Spinal cord (tissue), 10 donors: Measurements from ENCODE around the gene SLIT1. TPM values are rescaled to one million over a fixed set of nuclear protein-coding genes. Genes with fewer than 3 reads are reported as not detected.

Source experiments
- DNase-seq, 6 donors: peaks; one replicate each; pipeline versions ENCODE4 v3.0.0 to v3.0.0-alpha.2; 2013 to 2015; ENCODE audit warnings: low spot score in 6 of 6, low read depth in 4 of 6
- H3K27ac ChIP-seq: one replicate; pipeline ENCODE4 v1.5.1; 2013; ENCODE audit warnings: low read depth, low read length, control low read depth
- H3K27me3 ChIP-seq: one replicate; pipeline ENCODE4 v1.6.1; 2013; ENCODE audit warnings: low read length; ENCODE audit not compliant: control insufficient read depth, insufficient read depth
- H3K36me3 ChIP-seq: one replicate; pipeline ENCODE4 v1.6.1; 2013; ENCODE audit warnings: low read length; ENCODE audit not compliant: control insufficient read depth, insufficient read depth
- H3K4me1 ChIP-seq: one replicate; pipeline ENCODE4 v1.6.1; 2013; ENCODE audit warnings: low read length; ENCODE audit not compliant: control insufficient read depth, insufficient read depth
- H3K4me3 ChIP-seq: one replicate; pipeline ENCODE4 v1.5.1; 2013; ENCODE audit warnings: low read depth, low read length, control low read depth
- H3K9me3 ChIP-seq: one replicate; pipeline ENCODE4 v1.6.1; 2013; ENCODE audit warnings: low read length; ENCODE audit not compliant: control insufficient read depth, insufficient read depth
- WGBS: methylation state at CpG from one replicate; pipeline ENCODE4 v1.1.5; 2013; ENCODE audit warnings: missing lambda C conversion rate; ENCODE audit not compliant: insufficient coverage; 5-methylcytosine and 5-hydroxymethylcytosine counted together
- polyA plus RNA-seq, 2 donors: library from polyadenylated mRNA; unstranded; fragments of 120-200 nt; gene quantifications; one replicate each; pipeline ENCODE4 v1.2.1, GENCODE V29; 2013; ENCODE audit not compliant: insufficient read length in 2 of 2
- total RNA-seq, 2 donors: library from RNA; depleted of rRNA in 1 of 2; stranded (reverse); fragments of 120-200 nt in 1 of 2; fragments of >200 nt in 1 of 2; gene quantifications; one replicate each; pipeline versions ENCODE4 v1.2.3 to v1.2.4, GENCODE V29; 2013 to 2014
- donor health status: healthy.

SLIT1 gene
- total and polyA plus RNA-seq, 4 donors: 23.1 to 237 (median 122) TPM

DNA sequence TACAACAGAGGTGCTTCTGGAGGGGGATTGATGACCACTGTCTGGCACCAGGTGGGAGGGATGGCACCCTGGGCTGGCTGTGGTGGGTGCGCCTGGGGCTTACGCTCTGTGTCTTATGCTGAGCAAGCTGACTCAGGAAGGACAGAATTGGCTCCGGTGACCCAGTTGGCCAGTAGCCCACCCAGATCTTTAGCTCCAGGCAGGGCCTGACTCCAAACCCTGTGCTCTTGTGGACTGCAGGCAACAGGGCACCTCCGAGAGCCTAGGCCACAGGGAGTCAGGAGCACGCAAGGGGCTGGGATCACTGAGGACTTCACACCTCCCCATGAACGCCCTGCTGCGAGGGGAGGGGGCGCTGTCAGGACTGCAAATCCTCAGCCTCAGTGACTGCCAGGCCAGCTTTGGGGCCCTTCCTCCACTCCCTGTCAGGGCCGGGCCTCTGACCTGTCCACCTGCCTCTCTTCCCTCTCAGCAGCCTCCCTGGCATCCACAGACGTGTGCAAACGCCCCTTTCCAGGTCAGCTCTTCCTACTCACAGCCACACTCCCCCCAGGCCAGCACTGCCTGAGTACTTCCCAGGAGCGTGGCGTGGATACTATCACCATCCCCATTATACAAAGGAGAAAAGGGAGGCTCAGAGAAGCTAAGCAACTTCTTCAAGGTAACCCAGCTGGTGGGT lies 118.7 kb downstream of the SLIT1 start:
- no peak overlapping the region for H3K4me3 ChIP-seq
- no peaks in the 10 kb centered on the region for H3K9me3 ChIP-seq
- 74% methylated on average over 11 of the region's 13 CpGs for WGBS
- H3K27me3 ChIP-seq: no peaks in the 10 kb centered on the region
- DNase-seq: no peak
- H3K36me3 ChIP-seq: peaks cover 47% of the 10 kb centered on the region
- no peak overlapping the region for H3K27ac ChIP-seq
- H3K4me1 ChIP-seq: peaks cover 53% of the 10 kb centered on the region

DNA sequence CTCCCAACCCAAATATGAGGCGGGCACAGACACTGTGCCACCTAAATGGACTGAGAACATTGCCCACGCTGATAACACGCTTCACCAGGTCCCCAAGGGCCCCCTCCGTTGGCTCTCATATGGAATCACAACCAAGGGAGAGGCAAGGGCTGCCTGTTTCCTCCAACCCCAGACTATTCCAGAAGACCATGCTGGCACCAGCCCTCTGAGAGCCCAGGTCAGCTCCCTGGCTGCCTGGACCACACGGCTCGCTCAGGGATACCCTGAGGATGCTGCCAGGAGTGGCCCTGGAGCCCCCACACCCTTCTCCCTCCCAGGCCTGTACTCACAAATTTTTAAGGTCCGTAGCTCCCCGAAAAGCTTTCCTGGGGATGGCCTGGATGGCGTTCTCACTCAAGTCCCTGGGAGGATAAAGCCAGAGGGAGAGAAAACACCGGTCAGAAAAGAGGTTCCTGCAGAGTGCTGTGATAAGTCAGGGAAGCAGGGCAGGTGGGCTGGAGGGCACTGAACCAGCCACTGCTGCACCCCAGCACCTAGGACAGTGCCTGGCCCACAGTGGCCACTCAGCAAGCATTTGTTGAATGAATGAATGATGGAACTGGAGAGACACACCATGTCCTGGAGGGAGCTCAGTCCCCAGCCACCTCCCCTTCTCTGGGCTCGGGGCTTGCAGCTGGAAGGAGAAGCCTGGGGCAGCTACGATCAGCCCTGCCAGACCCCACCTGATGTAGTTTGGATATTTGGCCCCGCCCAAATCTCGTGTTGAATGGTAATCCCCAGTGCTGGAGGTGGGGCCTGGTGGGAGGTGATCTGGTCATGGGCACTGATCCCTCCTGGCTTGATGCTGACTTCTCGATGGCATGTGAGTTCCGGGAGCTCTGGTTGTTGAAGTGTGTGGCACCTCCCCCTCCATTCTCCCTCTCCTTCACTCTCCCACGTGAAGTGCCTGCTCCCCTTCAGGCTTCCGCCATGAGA lies 119.8 kb downstream of the SLIT1 start:
- WGBS: 78% methylated on average over 10 of the region's 18 CpGs

DNA sequence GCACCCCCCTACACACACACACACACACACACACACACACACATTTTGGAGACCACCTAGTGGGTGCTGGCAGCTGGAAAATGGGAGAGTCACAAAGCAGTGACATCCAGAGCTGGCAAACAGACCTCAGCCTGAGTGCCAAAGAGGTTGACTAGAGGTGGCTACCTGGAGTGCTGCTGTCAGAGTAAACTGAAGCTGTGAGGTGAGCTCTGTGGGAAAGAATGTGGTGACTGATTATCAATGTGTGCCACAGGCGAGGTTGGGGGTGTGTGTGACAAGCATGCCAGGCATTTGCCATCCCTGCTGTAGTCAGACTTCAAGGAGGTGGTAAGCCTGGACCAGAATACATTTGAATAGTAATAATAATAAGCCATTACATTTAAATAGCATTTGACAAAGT lies 120.6 kb downstream of the SLIT1 start:
- Histone ChIP-seq H3K9me3 (no peaks in the 10 kb centered on the region), H3K27me3 (no peaks in the 10 kb centered on the region), H3K27ac (no peak overlapping the region), H3K36me3 (peaks cover 55% of the 10 kb centered on the region), H3K4me1 (peaks cover 50% of the 10 kb centered on the region), H3K4me3 (no peak overlapping the region)
- WGBS: no CpG with 5 or more reads among the region's 1 CpG
- DNase-seq: no peak

More for the DNA sequence above, 119.8 kb downstream of the SLIT1 start:
- H3K9me3 ChIP-seq: no peaks in the 10 kb centered on the region
- no peak overlapping the region for H3K4me3 ChIP-seq
- H3K27ac ChIP-seq: no peak overlapping the region
- DNase-seq: no peak
- H3K4me1 ChIP-seq: peaks cover 44% of the 10 kb centered on the region
- H3K27me3 ChIP-seq: no peaks in the 10 kb centered on the region
- H3K36me3 ChIP-seq: peaks cover 49% of the 10 kb centered on the region

DNA sequence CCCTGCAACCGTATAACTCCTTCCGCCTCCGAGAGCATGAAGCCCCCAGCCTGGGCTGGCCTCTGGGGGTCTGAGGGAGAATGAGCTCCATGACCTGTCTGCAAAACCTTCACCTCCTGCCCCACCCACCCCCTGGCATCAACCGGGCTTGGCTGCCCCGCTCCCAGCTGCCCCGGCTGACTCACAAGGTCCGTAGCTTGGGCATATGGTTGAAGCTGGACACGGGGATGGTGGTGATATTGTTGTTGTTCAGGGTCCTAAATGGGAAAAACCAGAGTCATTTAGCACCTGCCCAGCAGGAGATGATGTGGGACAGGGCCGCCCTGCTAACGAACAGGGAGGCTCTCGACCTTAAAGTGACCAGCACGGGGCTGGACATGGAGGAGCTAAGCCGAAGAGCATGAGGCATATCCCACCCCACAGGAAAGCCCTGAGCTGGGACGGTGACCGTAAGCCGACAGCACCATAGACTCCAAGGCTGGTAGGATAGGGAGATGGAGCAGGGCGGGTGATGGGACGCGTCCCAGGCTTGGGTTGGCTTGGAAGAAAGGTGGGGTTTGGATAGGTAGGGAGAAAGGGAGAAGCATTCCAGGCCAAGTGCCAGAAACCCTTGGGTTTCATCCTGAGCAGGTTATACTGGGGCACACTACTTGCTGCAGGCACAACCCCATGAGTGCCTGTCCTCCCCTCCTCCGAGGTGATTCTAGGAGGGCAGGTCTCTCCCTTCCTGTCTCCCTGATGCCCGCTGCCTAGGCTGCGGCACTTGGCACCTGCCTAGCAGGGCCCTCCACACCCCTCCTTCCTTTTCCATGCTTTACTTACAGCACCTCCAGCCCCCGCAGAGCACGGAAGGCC lies 121.5 kb downstream of the SLIT1 start:
- no peak overlapping the region for H3K27ac ChIP-seq
- DNase-seq: no peak
- H3K27me3 ChIP-seq: no peaks in the 10 kb centered on the region
- H3K4me3 ChIP-seq: no peak overlapping the region
- no peaks in the 10 kb centered on the region for H3K9me3 ChIP-seq
- peaks cover 60% of the 10 kb centered on the region for H3K4me1 ChIP-seq
- WGBS: 85% methylated on average over 17 of the region's 24 CpGs
- H3K36me3 ChIP-seq: peaks cover 62% of the 10 kb centered on the region

DNA sequence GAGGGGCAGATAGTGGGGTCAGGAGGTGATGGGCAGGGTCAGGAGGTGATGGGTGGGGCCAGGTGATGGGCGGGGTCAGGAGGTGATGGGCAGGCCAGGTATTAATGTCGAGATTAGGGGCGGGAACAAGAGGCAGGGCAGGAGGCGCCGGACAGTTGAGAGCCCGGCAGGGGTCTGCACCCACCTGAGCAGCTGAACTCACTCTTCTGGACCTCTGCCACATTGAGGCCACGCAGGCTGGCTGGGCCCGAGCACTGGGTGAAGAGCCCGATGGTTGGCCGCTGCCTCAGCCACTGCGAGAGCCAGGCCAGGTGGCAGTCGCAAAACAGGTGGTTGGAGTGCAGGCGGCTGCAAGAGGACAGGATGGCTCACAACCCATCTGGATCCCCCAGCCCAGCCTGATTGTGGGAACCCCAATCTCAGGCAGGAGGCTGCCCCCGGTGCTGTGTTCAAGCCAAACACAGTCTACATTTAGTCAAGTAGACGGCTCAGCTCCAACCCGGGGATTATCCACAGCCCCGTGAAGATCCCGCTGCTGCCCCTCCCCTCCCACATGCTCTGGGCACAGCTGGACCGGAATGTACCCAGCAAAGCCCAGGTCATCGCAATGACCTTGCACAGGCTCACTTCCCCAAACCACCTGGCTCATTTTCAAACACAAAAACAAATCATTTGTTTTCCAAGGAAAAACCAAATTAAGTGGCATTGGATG lies 122.3 kb downstream of the SLIT1 start:
- Histone ChIP-seq H3K4me3 (no peak overlapping the region), H3K4me1 (peaks cover 63% of the 10 kb centered on the region), H3K36me3 (peaks cover 70% of the 10 kb centered on the region), H3K27ac (no peak overlapping the region), H3K9me3 (no peaks in the 10 kb centered on the region), H3K27me3 (no peaks in the 10 kb centered on the region)
- no peak for DNase-seq
- WGBS: 84% methylated on average over 20 of the region's 20 CpGs

DNA sequence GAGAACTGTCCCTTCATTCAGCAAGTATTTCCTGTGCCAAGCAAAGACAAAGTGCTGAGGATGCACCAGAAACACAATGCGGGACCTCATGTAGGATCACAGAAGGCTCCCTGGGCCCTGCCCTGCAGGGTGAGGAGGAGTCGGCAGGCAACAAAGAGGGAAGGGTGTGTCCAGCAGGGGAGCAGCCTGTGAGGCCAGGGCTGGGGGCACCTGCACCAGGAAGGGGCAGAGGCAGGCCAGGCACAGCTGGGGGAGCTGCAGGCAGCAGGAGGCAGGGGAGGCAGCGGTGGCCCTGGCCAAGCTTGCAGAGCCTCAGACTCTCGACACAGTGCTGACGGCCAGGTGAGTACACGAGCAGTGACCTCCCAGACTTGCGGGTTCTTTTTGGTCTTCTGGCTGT lies 123.3 kb downstream of the SLIT1 start:
- H3K36me3 ChIP-seq: peaks cover 73% of the 10 kb centered on the region
- no peak for DNase-seq
- peaks cover 59% of the 10 kb centered on the region for H3K4me1 ChIP-seq
- no peaks in the 10 kb centered on the region for H3K9me3 ChIP-seq
- H3K4me3 ChIP-seq: no peak overlapping the region
- 68% methylated on average over 7 of the region's 7 CpGs for WGBS
- no peaks in the 10 kb centered on the region for H3K27me3 ChIP-seq
- H3K27ac ChIP-seq: no peak overlapping the region

DNA sequence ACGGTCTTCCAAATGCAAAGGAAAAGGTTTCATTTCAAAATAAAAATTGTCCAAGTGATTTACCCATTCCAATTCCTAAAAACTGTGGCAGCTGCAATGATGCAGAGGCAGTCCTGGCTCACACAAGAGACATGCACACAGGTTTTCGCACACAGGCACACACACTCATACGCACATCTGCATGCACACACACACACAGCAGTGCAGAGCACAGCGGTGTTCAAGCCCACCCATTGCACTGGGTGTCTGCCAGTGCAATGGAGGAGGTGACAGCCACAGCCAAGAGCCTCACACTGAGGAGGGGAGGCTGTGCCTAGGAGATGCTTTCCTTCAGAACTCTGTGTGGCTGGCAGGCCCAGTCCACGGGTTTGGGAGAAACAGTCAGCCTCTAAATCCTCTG lies 123.7 kb downstream of the SLIT1 start:
- Histone ChIP-seq H3K4me3 (no peak overlapping the region), H3K27me3 (no peaks in the 10 kb centered on the region), H3K4me1 (peaks cover 55% of the 10 kb centered on the region), H3K9me3 (no peaks in the 10 kb centered on the region), H3K27ac (no peak overlapping the region), H3K36me3 (peaks cover 76% of the 10 kb centered on the region)
- no peak for DNase-seq
- 60% methylated on average over 2 of the region's 5 CpGs for WGBS

DNA sequence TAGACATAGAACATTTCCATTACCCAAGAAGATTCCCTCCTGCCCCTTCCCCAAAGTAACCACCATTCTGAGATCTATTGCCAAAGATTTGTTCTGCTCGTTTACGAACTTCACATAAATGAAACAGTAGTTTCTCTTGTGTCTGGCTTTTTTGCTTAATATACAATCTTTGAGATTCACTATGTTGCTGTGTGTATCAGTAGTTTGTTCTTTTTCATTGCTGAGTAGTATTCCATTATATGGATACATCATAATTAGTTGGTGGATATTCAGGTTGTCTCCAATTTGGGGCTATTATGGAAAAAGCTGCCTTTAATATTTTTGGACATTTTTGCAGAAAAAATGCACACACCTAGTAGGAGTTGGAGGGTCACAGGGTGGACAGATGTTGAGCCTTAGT lies 124.3 kb downstream of the SLIT1 start:
- WGBS: no CpG with 5 or more reads among the region's 2 CpGs
- Histone ChIP-seq H3K27ac (no peak overlapping the region), H3K4me3 (no peak overlapping the region), H3K27me3 (no peaks in the 10 kb centered on the region), H3K4me1 (peaks cover 49% of the 10 kb centered on the region), H3K36me3 (peaks cover 80% of the 10 kb centered on the region), H3K9me3 (no peaks in the 10 kb centered on the region)
- no peak for DNase-seq
